GM18517 (cell line): ENCODE measurements around the gene ORMDL3.

ENCODE experiments used
- ATAC-seq: cut with Tn5 transposase; IDR thresholded peaks from one replicate; pipeline ENCODE4 v1.9.1; 2021; ENCODE audit warnings: mild to moderate bottlenecking, moderate library complexity; ENCODE audit not compliant: unreplicated experiment

Gene ORMDL3, protein sequence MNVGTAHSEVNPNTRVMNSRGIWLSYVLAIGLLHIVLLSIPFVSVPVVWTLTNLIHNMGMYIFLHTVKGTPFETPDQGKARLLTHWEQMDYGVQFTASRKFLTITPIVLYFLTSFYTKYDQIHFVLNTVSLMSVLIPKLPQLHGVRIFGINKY

DNA sequence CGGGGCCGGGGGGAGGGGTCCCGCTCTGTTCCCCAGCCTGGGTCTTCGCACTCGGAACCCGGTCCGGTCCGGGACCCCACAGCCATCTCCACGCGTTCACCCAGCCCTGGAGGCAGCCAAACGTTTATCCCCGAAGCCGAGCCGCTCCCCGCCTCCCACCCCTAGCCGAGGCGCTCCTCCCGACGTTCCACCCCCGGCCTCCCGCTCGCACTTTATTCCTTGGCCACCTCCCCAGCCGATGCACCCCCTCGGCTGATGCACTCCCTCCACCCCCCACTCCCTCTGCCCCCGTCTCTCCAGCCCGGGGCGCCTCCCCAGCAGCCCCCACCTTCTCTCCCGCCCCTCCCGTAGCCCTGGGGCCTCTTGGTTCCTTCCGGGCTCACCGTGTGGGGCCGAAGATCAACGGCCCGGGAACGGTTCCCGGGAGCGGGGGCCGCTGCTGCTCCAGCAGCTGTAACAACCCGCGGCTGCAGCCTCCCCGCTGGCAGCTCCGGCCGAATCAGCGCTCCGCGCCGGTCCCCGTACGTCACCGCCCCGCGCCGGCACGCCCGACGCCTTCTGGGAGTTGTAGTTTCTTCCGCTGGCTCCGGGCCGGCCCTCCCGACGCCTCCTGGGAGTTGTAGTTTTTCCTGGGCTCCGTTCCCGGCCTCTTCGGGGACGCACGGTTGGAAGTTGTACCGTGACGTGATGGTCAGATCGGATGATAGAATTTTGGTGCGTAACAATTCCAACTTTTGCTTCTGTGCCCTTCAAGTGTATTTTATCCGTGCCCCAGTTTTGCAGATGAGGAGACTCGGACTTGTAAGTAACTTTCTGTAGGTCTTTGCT lies at the start of gene ORMDL3, which contains the start of gene LRRC3C:
ORMDL3 (minus strand) TSS at position 501 of the 828 bp plus-strand sequence. CDS start 3,398 bp downstream, outside the sequence.
LRRC3C (plus strand) TSS at position 632 of the 828 bp plus-strand sequence. CDS start 13,792 bp downstream, outside the sequence.
- peak; percentile 61 for ATAC-seq

DNA sequence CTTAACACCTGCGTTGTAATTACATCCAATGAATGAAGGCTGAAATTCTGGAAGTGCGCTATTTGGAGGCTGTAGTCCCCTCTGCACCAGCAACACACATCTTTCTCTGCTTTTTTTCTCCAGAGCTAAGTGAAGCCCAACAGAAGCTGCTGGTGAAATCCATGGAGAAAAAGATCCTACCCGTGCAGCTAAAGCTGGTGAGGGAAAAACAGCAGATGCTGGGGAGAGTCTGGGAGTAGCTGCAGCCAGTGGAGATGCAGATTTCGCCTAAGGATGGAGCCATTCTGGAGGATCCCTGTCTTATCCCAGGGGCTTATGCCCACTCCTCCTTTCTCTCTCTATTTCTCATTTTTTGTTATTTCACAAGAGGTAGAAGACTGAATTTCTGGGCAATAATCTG lies 48.4 kb upstream of the ORMDL3 start:
- ATAC-seq: no peak

DNA sequence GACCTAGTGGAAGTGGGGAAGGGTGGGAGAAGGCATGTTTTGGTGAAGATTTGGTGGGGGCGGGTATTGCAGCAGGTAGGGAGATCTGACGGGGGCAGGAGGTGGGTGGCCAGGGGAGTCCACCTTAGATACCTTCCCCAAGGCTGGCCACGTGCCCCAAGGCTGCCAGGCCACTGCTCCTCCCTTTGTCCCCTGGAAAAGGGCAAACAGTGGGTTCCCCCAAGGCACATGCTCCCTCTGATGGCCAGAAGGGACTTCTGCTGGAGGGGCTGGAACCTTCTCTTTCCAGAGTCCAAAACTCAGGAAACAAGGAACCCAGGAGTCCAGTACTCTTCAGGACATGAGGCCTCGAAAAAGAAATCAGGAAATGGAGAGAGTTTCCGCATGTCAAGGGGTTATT lies 47.0 kb upstream of the ORMDL3 start:
- no peak for ATAC-seq

DNA sequence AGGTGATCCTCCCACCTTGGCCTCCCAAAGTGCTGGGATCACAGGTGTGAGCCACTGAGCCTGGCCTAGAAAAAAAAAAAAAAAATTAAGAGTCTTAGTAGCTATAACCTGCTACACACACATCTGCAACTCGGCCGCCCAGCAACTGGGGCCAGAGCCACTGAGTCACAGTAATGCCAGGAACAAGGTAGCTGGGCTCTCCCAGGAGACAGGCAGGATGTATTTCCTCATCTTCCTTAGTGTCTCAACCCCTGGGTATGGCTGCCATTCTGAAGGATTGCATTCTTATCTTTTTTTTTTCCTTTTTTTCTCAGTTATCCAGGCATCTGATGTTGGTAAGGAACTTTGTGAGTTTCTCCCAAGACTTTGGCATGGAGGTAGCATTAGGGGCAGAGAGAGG lies 46.1 kb upstream of the ORMDL3 start:
- no peak for ATAC-seq

DNA sequence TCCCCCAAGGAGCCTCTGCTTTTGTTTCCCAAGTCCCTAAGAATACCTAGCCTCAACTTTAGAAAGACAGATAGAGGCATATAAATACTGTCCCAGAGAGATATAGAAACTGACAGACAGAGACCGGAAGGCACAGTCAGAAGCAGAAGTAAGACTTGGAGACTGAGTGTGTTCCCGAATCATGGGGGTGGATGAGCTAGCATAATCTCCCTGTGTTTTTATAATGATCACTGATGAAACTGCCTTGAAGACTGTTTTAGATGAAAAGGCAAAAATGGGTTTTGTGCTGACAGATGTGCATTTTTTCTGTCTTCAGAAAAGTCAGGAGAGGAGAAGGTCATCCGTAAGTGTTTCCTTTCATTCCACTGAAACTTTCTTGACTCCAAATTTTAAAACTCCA lies 44.9 kb upstream of the ORMDL3 start:
- ATAC-seq: no peak

DNA sequence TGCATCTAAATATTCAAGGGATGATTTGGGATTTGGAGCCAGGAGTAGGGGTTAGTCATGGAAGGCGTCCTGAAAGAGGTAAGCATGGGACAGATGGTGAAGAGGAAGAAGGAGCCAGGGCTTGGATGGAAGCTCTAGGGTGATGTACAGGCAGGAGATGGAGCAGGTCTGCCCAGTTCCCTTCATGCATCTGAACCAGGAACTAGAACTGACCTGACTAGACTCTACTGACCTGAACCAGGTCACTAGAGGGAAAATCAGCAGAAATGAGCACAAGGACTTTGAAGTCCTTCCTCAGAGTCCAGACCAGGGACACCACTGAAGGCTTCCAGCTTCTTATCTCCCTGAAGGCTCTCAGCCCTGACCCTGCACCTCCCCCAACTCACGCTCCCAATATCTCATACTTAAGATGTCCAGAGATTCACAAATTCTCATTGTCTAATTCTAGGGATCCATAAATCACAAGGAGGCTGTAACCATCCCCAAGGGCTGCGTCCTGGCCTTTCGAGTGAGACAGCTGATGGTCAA lies 43.7 kb upstream of the ORMDL3 start:
- no peak for ATAC-seq

DNA sequence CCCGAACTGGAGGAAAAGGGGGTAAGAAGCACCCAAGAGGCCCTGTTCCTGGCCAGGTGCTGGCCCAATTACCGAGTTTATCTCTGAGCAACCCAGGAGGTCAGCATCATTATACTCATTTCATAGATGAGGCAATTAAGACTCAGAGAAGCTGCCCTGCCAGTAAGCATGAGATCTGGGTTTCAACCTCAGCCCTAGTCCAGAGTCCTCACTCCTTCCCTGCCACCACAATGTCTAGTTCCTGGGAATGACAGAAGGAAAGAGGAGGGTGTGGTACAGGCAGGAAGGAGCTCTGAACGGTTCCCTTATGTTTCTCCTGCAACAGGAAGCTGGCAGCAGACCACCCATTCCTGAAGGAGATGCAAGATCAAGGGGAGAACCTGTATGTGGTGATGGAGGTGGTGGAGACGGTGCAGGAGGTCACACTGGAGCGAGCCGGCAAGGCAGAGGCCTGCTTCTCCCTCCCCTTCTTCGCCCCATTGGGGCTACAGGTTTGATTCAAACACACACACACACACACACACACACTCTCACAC lies 42.8 kb upstream of the ORMDL3 start:
- ATAC-seq: no peak

DNA sequence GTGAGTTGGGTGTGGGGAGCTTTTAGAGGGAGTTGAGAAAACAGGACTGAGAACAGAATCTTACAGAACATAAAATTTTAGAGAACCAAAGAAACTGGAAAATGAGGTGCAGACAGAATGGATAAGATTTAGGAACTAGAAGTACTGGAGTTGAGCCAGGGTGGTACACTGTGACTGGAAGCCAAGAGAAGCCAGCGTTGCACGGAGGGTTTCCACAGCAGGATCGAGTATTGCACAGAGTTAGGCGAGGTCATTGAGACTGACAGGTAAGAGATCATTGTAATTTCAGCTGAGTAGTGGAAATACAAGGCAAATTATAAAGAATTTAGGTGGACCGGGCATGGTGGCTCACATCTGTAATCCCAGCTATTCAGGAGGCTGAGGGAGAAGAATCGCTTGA lies 42.0 kb upstream of the ORMDL3 start:
- ATAC-seq: no peak

DNA sequence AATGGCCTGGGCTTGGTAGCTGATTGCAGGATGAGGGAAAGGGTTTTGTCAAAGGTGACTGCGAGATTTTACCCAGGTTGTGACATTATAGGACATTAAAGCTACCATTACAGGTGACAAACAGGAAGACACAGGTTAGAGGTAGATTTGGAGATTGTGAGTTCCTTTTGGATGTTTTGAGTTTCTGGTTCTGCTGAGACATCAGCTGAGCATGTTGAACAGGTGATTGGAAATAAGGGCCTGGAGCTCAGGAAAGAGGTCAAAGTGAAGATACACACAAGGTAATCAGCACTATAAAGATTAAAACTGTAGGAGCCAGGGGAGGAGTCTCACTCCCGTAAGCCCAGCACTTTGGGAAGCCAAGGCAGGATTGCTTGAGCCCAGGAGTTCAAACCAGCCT lies 41.4 kb upstream of the ORMDL3 start:
- ATAC-seq: no peak

DNA sequence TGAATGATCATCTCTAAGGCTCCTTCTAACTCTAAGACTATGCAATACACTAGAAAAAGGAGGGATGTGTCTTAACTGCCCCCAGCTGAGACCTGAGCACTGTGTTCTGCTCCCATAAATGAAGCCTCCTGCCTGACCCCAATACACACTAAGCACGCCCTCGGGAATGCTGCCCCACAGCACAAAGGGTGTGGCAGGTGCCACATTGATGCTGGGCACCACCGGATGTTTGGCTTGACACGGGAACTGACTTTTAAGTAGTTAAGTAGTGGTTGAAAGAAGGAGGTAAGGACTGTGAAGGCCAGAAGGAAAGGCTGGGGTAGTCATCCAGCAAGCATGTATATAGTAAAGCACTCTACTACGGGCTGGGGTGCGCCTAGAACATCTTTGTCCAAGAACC lies 39.4 kb upstream of the ORMDL3 start:
- no peak for ATAC-seq

DNA sequence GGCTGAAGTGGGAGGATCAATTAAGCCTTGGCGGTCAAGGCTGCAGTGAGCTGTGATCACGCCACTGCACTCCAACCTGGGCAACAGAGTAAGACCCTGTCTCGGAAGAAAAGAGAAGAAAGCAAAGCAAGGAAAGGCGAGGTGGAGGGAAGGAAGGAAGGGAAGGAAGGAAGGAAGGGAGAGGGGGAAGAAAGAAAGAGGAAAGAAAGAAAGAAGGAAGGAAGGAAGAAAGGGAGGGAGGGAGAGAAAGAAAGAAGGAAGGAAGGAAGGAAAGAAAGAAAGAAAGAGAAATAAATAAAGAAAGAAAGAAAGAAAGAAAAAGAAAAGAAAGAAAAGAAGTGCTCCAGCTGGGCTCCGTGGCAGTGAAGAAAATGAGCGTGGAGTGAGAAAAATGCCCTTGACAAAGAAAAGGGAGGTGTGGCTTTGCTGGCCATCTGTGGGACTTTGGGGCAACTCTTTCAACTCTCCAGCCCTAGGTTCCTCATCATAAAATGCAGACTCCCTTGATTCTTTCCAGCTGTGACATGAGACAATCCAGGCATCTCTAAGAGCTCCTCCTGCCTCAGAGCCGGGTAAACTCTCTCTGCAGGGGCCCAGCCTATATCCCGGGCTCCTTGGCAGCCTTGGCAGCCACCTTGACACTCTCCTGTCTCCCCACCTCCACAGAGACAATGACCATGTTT lies 37.8 kb upstream of the ORMDL3 start:
- no peak for ATAC-seq

DNA sequence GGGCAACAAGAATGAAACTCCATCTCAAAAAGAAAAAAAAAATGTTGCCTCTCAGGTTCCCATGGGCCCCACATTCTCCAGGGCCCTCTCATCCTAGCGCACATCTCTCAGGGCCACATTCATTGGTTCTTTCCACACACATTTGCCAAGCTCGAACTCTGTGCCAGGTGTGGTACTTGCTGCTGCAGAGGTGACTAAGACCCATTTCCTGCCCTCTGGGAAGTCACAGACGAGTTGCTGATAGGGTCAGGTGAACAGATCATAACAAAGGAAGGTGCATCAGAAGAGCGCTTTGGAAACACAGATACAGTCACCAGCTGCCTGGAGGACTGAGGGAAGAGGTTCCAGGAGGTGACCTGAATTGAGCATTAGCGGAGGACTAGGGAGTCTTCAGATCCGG lies 36.4 kb upstream of the ORMDL3 start:
- ATAC-seq: no peak

DNA sequence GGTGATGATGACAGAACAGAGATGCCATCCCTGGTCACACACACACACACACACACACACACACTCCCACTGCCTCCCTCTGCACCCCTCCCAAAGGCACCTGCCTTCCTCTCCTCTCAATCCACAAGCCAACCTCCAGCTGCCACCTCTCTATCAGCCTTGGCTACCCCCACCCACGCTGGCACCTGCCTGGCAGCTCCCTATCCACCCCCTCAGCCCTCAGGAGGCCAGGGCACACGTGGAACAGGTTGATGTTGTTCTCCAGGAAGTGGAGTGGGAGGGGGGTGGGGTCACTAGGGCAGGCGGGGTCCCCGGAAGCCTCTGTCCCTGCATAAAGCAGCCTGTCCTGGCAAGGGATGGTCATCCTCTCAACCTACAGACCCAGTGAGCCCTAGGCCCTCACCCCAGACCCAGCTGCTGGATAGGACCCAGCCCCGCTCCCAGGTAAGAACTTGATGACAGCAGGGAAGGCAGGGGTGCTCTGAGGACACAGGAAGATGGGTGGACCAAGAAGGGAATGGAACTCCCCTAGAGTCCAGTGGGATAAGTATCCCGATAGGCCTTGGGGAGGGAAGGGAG lies 35.3 kb upstream of the ORMDL3 start, which contains the start of gene GSDMA:
GSDMA (plus strand) TSS at position 363 of the 579 bp plus-strand sequence. CDS start 2,684 bp downstream, outside the sequence.
- ATAC-seq: no peak

DNA sequence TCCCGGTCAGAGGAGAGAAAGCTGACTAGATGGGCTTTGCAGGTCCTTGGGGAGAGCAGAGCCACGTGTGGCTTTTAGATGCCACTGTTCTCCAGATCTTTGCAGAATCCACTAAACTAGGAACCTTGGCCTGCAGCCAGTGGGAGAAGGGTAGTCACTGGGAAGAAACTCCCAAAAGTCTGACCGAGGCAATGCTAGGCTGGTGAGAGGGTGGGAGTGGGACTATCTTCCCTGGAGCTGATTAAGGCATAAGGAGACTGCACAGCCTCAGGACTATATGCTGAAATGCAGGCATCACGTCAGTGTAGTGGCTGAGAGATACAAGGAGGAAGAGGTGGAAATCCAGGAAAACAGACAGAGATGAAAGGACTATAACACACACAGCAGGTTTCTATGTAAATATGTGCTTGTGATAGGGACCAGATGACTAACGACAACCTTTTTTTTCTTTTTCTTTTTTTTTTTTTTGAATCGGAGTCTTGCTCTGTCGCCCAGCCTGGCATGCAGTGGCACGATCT lies 33.2 kb upstream of the ORMDL3 start:
- ATAC-seq: no peak

DNA sequence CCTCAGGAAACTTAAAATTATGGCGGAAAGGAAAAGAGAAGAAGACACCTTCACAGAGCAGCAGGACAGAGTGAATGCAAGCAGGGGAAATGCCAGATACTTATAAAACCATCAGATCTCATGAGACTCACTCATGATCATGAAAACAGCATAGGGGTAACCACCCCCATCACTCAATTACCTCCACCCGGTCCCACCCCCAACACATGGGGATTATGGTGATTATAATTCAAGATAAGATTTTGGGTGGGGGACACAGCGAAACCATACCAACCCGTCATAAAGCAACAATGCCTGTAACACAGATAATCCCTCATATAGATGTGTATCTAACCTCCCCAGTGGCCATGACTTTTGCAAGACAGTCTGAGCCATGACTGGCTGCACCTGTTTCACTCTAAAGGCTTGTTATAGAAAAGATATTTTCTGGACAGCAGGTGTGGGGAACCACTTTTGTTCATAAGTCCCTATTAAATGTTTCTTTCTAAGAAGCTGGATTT lies 28.4 kb upstream of the ORMDL3 start:
- ATAC-seq: no peak

DNA sequence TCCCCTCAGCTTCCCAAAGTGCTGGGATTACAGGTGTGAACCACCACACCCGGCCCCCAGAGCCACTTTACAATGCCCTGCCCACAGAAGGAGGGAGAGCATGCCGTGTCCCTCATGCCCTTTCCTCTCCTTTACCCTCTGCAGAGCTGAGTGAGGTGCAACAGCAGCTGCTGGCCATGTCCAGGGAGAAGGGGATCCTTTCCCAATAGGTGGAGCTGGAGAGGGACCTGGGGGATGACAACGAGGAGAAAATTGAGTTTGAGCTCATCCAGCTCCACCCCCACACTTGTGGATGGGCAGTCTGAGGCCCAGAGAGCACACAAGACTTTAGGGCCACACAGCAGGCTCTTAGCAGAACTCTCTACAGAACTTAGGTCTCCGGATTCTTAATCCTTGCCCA lies 27.5 kb upstream of the ORMDL3 start:
- no peak for ATAC-seq

DNA sequence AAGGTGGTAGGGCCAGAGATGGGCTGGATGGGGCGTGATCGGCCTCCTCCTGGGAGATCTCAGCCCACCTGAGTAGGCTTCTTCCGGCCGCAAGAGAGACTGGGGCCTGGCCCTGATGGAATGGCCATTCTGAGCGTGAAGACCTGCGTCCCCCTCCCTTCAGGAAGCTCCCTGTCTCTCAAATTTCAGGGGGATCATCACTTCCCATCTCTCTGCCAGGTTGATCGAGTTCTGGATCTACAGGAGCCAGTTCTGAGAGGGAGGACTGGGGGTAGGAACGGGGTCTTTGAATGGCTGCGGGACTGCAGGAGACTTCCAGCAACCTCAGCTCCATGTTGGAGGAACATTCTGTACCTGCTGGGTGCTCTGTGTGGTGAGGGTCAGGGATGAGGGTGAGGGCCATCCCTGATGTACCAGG lies 26.1 kb upstream of the ORMDL3 start:
- peak; percentile 6 for ATAC-seq

DNA sequence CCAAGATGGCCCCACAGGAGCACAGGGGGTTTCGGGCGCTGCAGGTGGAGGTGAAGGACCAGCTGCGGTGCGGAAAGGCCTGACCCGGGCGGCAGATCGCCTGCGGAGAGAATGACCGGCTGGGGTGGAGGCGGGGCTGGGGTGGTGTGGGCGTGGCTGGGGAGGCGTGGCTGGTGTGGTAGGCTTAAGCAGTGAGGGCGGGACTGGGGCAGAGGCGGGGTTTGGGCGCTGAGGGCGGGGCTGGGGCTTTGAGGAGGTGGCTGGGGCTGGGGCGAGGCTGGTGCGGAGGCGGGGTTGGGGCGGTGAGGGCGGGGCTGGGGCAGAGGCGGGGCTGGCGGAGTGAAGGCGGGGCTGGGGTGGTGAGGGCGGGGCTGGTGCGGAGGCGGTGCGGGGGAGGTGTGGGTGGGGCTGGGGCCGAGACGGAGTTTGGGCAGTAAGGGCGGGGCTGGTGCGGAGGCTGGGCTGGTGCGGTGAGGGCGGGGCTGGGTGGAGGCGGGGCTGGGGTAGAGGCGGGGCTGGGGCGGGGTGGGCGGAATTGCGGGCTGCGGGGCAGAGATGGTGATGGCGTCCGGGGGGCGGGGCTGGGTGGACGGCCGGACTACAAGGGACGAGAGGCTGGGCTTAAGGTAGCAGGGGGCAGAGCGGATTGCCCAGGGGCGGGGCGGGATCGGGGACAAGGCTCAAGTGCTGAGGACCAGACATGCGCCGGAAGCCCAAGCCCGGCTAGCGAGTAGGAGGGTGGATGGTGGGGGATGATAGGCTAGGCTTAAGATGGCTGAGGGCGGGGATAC lies 25.5 kb upstream of the ORMDL3 start:
- peak; percentile 79 for ATAC-seq

DNA sequence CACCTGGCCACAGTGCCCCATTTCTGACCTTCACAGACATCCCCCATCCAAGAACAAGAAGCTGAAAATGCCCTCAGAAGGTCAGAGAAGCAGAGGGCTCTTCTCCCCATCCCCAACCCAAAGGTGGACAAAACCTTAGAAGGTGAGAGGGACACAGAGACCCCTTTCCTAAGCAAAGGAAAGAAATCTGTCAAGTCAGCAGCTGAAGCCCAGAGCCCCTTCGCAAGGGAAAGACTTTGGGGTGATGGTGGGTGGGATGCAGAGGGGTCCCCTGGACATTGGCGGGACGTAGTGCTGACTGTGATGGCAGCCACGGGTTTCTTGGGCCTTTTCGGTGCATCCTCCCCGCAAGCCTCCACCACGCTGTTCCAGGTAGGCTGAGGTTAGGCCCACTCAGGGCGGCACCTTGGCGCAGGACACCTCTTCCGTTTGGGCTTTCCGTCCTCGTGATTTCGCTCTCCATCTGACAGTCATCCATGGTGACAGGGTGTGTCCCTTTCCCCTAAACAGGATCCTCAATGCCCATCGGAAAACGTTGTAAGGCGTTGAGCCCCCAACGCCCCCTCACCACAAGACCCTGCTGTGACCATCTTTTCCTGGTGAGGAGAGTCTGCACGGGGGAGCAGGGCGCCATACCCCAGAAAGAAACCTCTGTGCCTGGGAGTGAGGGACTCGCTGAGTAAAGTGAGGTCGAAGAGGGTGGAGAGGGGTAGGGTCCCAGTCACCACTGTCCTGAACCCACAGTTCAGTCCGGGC lies 24.7 kb upstream of the ORMDL3 start:
- ATAC-seq: no peak
